ENCODE data around the gene CDC42BPA.

CDC42BPA gene

GRCh38 chr1:227335242-227336020, 17.1 kb upstream of the CDC42BPA start:
- DNase-seq = no peak

- no peak for DNase-seq
Measured at GRCh38 chr1:227333423-227333822, 15.1 kb upstream of the CDC42BPA start.

GRCh38 chr1:227330279-227331076, 12.2 kb upstream of the CDC42BPA start:
- no peak for DNase-seq

- no peak for DNase-seq
Measured at GRCh38 chr1:227328405-227329019, 10.2 kb upstream of the CDC42BPA start.

GRCh38 chr1:227325156-227325555, 6.9 kb upstream of the CDC42BPA start:
- no peak for DNase-seq

- DNase-seq = no peak
Measured at GRCh38 chr1:227323967-227324268, 5.6 kb upstream of the CDC42BPA start.

GRCh38 chr1:227323171-227323966, 5.1 kb upstream of the CDC42BPA start:
- DNase-seq = no peak

GRCh38 chr1:227322376-227322775, 4.1 kb upstream of the CDC42BPA start:
- no peak for DNase-seq

- peak; percentile 51 for DNase-seq
Measured at GRCh38 chr1:227321035-227321434, 2.7 kb upstream of the CDC42BPA start.

- DNase-seq = no peak
Measured at GRCh38 chr1:227320476-227320875, 2.2 kb upstream of the CDC42BPA start.

GRCh38 chr1:227318853-227319607, 738 bp upstream of the CDC42BPA start:
- DNase-seq = no peak

GRCh38 chr1:227317523-227318015, 723 bp downstream of the CDC42BPA start:
- DNase-seq = no peak

GRCh38 chr1:227317011-227317451, 1.3 kb downstream of the CDC42BPA start:
- peak; percentile 27 for DNase-seq

- no peak for DNase-seq
Measured at GRCh38 chr1:227316456-227316855, 1.8 kb downstream of the CDC42BPA start.

GRCh38 chr1:227315629-227316346, 2.5 kb downstream of the CDC42BPA start:
- DNase-seq = no peak

- no peak for DNase-seq
Measured at GRCh38 chr1:227314014-227314848, 4.1 kb downstream of the CDC42BPA start.

GRCh38 chr1:227312361-227313025, 5.8 kb downstream of the CDC42BPA start:
- no peak for DNase-seq

- DNase-seq = no peak
Measured at GRCh38 chr1:227311389-227312001, 6.8 kb downstream of the CDC42BPA start.

Measured in KG1 (cell line).